HG02885 (cell line): ENCODE measurements around the gene GSE1.

Experiments used
- ATAC-seq: cut with Tn5 transposase; IDR thresholded peaks from one replicate; pipeline ENCODE4 v1.9.1; 2021; ENCODE audit warnings: mild to moderate bottlenecking; ENCODE audit not compliant: unreplicated experiment, poor library complexity

Gene GSE1

DNA sequence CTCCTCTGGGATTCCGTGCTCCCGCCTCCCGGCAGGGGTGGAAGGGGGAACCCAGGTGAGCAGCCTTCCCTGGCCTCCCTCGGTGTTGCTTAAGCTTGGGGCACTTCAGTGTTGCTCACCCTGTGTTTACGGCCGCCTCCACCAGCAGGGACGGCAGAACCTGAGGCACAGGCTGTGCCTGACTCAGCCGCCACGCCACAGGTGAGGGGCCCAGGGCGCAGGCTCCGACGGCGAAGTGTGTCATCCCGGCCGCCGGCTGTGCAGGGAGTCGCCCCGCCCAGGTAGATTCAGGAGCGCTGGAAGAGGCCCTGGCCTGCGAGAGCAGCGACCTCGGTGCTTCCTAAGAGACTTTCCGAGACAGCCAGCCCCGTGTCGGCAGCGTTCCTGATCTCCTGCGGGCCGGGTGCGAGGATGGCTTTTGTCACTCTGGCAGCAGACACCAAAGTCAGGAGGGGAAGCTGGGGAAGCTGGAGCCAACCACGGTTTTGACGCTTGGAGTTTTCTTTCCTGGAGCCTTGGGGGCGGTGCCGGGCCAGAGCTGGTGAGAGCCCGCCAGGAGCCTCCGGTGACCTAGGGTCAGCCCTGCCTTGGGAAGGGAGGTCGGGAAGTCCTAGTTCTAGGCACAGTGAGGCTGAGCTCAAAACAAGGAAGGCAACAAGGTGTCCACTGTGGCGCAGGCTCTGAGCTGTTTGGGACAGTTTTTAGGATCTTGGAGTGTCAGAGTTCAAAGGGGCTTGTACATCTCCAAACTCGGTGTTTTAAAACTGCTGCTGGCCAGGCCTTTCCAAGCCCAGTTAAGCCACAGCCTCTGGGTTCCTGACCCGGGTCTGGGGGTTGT lies 2.1 kb downstream of the GSE1 start:
- no peak for ATAC-seq

DNA sequence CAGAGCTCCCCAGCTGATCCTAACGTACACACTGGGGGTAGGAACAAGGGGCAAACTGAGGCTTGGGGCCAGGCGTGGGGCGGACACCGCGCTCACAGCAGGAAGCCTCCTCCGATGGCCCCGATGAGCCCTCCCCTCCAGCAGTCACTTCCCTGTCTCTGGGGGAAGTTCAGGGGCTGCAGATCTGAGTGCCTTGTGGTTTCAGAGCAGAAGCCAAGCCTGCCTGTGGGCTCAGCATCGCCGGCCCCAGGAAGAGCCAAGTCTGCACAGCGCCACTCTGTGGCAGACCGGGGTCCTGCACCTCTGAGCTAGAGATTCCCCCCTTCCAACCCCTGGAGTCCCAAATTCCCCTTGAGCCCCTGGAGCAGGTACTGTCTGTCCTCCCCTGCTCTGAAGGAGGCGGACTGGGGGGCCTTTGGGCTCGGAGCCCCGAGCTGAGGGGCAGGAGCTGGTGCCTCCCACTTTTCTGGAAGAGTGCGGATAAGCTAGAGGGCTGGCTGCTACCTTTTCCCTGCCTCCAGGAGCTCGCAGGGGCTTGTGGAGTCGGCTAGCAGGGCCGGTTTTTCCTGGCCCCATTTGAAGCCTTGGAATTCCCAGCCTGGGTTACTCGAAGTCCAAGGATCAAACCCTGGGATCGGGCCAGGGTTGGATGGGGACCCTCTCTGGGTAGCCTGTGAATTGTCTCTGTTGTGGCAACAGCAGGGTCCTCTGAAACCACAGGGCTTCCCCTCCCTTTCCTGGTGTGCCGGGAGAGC lies 2.9 kb downstream of the GSE1 start:
- peak; percentile 37 for ATAC-seq

DNA sequence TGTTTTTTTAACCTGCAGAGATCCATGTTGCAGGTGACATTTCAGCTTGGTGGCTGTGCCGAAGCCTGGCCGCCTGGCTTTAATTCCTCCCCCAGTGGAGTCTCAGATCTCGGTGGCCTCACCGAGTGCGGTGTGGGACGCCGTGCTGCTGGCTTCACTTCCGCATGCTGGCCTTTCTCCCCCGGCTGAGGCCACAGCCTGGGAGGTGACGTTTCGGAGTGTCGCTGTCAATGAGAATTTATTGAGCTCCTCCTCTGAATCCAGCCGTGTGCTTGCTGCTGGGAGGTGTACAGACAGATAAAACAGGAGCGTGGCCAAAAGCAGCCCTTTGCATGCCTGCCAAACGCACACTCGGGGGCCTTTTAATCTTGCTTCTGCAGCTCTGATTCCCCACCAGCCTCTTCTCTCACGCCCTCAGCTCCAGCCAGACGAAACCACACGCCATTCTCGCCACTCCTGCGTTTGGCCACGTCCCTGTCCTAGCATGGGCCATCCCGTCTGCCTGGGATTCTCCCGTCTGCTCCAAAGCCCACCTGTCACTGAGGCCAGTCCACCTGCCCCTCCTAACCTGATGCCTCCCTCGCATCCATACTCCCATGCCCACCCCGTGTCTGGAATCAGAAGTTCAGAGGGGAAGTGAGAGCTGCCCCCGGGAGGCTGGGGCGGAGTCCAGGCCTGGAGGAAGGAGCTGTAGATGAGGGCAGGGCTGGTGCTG lies 3.6 kb downstream of the GSE1 start:
- ATAC-seq, result no peak

DNA sequence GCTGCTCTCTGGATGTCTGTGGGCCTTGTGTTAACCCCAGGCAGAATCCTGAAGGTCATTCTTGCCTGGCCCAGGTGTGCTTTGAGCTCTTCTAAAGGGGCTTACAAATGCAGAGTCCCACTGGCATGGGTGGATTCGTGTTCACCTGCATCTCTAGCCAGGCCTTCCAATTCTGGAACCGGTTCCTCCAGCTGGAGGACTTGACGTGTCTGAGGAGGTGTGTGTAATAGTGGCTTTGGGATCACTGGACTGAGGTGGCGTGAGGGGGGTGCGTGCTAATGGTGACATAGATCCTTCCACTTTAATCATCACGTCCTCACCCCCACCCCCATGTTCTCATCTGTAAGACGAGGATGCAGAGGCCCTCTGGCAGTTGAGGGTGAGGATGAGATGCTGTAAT lies 4.8 kb downstream of the GSE1 start:
- no peak for ATAC-seq

DNA sequence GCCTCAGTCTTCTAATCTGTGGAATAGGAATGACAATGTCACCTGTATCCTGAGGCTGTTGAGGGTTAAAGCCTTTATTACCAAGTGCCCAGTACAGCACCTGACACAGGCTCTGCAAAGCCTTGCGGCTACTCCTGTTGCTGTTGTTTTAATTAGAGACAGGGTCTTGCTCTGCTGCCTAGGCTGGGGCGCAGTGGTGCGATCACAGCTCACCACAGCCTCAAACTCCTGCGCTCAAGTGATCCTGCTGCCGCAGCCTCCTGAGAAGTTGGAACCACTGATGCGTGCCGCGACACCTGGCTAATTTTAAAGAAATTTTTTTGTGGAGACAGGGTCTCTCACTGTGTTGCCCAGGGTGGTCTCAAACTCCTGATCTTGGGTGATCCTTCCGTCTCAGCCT lies 5.4 kb downstream of the GSE1 start:
- no peak for ATAC-seq

DNA sequence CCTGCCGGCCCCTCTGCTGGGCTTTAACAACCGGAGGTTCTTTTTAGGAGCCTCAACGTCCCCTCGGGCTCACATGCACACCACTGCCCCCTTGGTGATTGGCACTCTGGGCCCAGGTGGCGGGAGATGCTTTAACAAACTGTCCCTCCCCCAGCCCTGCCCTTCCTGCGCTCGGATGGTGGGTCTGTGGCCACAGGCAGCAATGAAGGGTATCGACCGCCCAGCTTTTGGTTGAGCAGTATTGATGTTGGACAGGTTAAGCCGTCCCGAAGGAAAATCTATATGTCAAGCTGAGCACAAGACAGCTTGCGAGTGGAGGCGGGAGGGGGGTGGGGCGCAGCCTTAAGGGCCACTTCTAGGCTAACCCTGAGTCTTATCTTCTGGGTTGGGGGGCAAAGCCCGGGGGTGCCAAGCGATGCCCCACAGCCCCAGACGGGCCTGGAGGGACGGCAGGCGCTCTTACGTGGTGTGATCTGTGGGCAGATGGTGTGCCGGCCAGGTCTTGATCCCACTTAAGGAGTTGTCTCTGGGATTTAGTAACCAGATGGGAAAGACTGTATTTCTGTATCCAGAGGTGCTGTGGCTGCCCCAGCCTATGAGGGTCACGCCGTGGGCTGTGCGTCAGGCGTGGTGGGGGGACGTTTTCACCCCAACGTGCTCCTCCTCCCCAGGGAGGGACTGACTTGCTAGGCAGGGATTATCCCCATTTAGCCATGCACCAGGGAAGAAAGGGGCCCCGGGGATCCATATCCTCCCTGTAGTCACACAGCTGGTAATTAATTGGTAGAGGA lies 6.2 kb downstream of the GSE1 start:
- no peak for ATAC-seq

DNA sequence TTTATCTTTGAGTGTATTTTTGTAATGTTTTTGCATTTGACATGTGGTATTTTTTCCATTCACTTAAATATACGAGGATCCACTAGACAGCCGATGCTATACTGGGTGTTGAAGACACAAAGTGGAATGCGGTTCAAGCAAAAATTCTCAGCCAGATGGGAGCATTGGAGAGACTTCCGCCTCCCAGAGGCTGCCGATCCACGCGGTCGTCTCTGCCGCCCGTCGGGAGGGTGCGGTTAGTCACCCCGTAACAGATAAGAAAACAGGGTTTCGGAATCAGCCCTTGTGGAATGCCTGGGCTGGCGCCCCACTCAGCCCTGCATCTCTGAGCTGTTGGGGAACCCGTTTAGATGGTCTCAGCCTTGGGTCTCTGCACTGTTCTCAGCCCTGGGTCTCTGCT lies 7.3 kb downstream of the GSE1 start:
- no peak for ATAC-seq

DNA sequence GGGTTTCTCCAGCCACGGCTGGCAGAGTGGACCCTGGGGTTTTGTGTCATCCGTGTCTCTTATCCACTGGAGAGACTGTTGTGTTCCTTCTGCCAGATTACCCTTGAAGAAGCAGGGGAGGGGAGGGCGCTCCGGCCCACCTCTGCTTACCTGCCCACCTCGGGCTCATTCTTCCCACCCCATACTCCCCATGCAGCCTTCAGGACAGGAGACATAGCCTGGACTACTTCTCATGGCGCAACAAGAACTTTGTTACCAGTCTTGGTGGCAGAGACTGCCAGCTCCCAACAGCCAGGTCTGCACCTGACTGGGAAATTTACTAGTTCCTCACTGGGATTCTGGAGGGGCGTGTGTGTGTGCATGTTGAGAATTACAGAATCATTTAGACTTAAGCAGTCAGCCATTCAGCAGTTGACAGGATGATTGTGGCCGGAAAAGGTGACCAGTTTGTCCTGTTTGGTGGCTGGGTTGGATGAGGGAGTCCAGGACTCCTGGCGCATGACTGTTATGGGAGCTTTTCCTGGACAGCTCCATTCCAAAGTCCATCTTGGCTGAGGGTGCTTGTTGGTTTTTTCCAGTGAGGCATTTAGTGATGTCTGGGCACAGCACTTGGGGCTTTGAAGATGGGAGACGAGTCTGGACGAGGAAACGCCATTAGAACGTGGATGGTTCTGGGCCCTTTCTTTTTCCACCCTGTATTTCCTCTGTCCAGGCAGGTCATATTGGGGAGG lies 8.7 kb downstream of the GSE1 start:
- no peak for ATAC-seq

DNA sequence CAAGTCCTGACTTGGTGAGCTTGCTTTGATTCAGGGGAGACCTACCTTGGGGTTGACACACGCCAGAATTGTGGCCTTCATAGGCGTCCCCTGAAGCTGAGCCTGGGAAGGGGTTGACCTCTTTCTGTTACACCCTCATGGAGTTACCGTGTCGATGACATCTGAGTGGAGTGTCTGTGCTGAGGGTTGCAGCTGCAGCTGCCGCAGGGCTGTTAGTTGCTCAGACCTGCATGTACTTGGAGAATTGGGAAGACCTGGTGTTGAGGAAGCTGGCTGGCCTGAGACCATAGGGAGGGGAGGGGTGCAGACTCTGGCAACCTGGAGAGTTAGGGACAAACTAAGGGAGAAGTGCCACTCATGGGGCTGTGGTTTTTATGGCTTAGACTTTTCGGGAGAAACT lies 9.6 kb downstream of the GSE1 start:
- no peak for ATAC-seq

DNA sequence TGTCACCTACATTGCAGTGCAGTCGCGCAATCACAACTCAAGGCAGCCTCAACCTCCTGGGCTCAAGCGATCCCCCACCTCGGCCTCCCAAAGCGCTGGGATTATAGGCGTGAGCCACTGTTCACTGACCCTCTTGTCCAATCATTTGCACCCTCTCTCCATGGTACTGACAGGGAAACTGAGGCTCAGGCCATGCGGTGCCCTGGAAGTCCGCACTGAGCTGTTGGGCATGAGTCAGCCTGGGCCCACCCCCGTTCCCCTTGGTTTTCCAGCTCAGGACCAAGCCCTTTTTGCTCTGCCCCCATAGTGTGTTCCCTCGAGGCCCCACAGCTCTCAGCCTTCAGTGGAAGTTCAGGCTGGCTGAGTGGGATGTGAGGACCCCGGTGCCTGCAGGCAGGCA lies 10.1 kb downstream of the GSE1 start:
- no peak for ATAC-seq

DNA sequence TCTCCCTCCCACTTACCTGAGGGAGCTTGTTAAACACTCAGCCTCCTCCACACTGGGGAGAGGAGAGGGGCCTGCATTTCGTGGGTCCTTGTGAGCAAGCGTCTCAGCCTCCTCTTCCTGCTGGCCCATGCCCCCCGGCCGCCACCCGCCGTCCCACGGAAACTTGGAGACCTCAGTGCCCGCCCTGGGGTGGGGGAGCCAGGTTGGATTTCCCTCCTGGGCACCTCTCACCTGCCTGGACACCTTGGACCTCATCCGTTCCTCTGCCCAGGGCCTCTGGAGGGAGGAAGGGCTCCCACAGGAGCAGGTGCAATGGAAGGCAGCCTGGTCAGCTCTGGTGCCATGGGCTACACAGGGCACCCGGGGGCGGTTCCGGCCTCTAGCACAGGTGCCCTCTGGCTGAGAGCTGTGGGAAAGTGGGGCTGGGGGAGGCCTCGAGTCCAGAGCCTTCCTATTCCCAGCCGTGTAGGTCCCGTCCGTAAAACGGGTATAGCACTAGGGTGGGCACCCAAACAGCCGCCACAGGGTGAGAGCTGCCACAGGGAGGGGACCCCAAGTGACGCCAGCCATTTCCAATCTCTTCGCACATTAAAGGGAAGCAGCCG lies 11.0 kb downstream of the GSE1 start:
- ATAC-seq, result no peak

DNA sequence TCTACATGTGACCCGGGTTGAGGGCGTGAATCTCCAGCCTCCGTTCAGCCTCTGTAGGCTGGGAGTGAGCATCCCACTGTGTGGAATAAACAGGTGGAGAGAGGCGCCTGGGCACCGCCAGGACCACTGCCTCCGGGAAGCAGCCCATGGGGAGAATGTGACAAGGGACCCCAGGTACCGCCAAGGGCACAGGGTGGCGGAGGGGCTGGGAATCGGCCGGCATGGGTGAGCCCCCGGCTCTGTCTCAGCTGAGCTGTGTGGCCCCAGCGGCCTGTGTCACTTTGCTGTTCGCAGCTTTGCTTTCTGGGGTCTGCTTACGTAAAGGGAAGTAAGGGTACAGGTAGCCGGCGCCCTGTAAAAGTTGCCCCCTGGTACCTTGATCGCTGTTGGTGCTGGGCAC lies 11.5 kb downstream of the GSE1 start:
- no peak for ATAC-seq

DNA sequence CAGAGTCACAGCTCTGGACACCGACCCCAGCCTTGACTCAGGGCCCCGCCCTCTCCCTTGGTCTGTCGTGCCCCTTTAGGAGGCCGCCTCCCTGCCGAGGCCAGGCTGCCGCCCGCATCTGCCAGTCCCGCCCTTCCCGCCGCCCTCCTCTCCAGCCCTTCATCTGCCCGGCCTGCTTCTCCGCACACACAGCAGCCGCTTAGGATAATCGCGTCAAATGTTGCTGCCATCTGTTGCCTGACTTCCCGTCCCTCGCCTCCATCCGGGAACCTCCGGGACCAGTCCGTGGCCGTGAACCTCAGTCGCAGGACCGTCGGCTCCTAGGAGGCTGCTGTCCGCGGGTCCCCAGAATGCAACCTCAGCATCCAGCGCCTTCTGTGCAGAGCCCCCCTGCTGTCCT lies 11.9 kb downstream of the GSE1 start:
- no peak for ATAC-seq

DNA sequence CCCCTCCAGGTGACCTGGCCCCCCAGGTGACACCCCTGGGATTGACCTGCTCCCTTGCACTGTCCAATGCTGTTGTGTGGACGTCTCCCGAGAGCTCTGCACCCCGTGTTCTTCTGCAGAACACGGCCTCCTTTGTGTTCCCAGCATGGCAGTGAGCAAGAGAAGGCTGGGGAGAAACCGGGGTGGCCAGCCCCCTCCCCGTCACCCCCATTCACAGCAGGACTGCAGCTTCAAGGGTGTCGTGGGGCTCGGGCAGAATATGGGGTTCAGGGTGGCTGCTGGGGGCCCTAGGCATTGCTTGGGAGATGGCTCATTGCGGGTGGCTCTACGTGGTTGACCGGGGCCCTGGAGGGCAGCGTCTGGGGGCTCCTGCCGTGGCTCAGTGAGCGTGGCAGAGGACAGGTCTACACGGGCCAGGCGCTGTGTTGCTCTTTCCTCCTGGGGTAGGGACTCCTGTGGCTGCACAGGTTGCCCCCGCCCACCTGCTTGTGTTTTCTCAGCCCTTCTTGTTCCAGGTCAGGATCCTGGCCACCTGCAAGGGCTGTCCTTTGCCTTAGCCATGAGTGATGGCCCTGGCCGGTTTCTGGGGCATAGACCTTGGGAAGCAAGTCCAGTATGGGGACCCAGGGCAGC lies 12.5 kb downstream of the GSE1 start:
- no peak for ATAC-seq

DNA sequence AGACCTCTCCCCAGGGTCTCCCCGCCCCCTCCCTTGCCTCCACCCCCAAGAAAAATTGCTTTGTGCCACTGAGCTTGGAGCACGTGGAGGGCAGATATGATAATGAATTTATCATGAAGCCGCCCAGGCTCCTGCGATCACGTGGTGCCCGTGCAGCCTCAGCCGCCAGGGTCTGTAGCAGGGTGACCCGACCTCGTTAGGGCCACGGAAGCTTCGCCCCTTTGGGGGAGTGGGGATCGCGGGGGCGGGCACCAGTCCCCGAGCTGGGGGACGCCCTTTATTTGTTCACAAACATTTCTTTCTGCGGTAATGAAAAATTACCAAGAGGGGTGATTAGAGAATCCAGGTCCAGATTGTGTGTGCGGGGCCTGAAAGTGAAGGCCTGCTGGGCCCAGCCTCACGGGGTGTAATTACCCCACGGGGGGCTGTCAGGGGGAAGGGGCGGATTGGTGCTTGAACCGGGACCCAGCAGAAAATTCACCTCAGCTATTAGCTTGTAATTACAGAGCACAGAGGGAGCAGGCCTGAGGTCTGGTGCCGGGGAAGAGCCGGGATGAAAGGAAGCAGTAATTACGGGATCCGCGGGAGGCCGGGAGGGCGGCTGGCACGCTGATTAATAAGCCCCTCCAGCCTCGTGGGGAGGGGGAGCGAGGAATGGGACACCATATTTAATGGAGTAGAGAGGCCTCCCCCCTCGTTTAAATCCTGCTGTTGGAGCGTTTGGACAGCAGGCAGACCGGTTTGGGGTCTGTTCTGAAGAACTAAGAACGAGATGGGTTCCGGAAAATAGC lies 13.3 kb downstream of the GSE1 start:
- no peak for ATAC-seq

DNA sequence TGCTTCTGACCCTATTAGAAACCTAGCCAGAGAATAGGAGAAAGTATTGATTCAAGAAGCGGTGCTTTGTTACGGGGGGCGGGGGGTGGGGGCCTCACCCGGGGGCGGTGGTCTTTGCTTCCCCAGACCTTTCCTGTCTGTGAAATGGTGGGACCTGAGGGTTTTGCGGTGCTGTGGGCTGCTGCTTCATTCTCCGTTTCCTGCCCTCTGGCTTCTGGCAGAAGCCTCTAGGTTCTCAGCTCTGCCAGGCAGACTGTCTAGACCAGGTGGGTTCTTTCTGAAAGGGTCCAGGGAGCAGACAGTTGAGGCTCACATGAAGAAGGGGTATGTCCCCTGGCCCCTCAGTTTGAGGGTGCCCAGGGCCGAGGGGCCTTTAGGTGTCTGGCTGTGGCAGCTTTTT lies 14.0 kb downstream of the GSE1 start:
- no peak for ATAC-seq

DNA sequence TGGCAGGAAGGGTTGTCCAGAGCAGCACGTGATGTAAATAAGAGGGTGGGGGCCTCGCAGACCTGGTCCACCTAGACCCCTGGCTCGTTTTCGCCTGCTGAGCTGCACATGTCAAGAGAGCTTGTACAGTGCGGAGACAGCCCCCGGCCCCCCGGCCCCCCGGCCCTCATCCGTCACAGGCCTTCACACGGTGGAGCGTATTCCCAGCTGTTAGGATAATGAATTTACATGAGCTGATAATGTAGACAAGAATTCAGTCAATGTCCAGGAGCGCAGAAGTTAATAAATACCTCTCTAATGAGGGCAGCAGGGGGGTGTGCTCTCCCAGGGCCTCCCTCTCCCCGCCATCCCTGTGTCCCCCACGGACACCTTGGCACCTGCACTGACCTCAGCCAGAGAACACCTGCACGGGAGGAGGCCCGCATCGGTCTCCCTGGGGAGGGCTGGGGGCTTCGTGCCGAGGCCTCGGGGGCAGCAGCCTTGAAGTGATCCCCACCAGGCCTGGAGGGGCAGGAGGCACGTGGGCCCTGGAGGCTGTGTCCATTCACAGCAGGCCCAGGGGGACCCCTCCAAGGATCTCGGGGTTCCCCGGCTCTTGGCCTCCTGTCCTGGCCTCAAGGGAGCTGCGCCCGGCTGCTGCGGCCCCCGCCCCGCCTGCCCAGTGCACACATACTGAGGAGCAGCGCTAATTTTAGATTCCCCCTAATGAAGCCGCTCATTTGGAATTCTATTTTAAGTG lies 14.6 kb downstream of the GSE1 start:
- no peak for ATAC-seq

DNA sequence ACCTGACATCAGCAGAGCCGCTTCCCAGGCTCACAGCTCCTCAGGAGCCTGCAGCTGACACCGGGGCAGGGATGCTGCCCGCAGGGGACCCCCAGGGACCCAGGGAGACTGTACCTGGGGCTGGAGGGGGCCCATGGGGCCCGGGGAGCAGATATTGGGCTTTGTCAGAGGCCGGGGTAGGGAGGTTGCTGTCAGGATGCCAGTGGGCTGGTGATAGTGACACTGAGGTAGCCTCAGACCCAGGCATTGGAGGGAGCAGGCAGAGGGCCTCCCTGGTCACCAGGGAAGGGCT lies 15.1 kb downstream of the GSE1 start:
- no peak for ATAC-seq
